D721Med (cell line): ENCODE measurements around the gene C4orf50.
"Not testable (repeated sequence)": the region's sequence is repeated elsewhere in the genome, so short reads cannot be mapped to it uniquely, and the experiment has no call there.

Experiments used
- DNase-seq: peaks from one replicate; pipeline ENCODE4 v3.0.0; 2011; ENCODE audit warnings: low spot score; ENCODE audit not compliant: insufficient read length
- FAIRE-seq: peaks from 2 replicates; lab custom pipeline; 2011; peaks lifted over from hg19 to GRCh38; lab: Jason Lieb, UNC
- CTCF ChIP-seq: IDR thresholded peaks from 2 replicates; pipeline ENCODE4 v1.5.1; 2012; ENCODE audit warnings: mild to moderate bottlenecking, control low read depth; ENCODE audit not compliant: insufficient read depth; ENCODE audit errors: missing control alignments

The C4orf50 gene

GRCh38 chr4:6009452-6009851 lies 8.8 kb downstream of the C4orf50 start:
- FAIRE-seq (no peak), DNase-seq (no peak)
- no peak for TF ChIP-seq CTCF

GRCh38 chr4:6008766-6009385 lies 9.4 kb downstream of the C4orf50 start:
- no peak for FAIRE-seq
- TF ChIP-seq CTCF, result no peak
- no peak for DNase-seq

GRCh38 chr4:6008092-6008551 lies 10.1 kb downstream of the C4orf50 start:
- no peak for TF ChIP-seq CTCF
- FAIRE-seq (no peak), DNase-seq (no peak)

DNA sequence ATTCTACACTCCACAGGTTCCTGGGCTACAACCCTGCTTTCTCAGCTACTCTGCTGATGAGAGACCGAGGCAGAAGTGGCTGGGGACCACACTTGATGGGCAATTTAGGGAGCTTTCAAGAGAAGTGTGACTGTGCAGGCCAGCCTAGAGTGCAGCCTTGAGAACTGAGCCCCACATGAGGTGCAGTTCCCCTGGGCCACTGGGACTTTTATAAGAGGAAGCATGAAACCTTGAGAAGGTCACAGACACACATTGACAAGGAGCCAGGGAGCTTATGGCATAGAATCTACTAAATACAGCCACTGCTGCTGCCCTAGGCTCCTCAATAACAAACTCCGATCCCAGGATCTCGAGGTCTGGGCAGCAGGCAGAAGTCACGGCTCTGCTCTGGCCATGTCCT lies 13.1 kb downstream of the C4orf50 start:
- TF ChIP-seq CTCF, result no peak
- FAIRE-seq (no peak), DNase-seq (no peak)

- FAIRE-seq, DNase-seq: not testable (repeated sequence)
These were observed 14.7 kb downstream of the C4orf50 start for GRCh38 chr4:6003485-6003884.

DNA sequence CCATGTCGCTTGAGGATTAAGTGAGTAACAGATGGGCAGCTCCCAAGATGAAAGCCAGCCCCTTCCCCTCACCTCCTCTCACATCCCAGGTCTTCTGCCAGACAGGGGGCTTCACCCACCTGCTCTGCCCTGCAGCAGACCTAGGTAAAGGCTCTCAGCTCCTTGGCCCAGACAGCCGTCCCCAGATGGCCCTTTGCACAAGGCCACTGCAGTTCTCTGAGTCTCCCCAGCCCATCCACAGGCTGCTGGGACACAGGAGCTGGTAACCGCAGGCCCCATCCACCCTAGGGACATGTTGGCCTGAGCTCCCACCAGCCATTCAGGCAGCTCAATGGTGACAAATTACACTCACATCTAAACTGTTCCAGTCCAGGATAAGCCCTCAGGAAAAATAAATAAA lies 15.3 kb downstream of the C4orf50 start:
- no peak for FAIRE-seq
- TF ChIP-seq CTCF, result no peak
- no peak for DNase-seq

- DNase-seq (no peak), FAIRE-seq (no peak)
- no peak for TF ChIP-seq CTCF
These were observed 15.8 kb downstream of the C4orf50 start for GRCh38 chr4:6002492-6002833.
